ENCODE measurements around the gene CDKN2C.

DNA sequence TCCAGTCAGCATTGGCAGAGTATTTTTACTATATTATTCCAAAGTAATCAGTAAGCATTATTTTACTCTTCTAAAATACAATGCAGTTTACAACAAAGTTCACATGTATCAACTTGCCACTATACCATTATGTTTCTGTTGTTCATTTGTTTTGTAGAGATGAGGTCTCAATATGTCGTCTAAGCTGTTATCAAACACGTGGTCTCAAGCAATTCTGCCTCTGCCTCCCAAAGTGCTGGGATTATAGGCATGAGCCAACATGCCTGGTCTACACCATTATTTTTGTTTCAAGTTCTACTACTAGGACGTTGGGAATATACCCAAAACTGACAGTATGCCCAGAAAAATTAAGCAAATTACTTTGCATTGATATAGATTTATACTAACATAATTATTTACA lies 29.8 kb upstream of the CDKN2C start:
- TF ChIP-seq EZH2 (IDR thresholded peaks at IDR 0.05; ENCODE audit: insufficient read depth, poor library complexity, severe bottlenecking) = no peak
- TF ChIP-seq EZH2phosphoT487 (IDR thresholded peaks at IDR 0.05; ENCODE audit: insufficient read depth, low read depth) = no peak

Data from GM23248 (cell line).